Spleen (tissue), 11 donors: Measurements from ENCODE around the gene FBXO40. TPM values are rescaled to one million over a fixed set of nuclear protein-coding genes. Genes with fewer than 3 reads are reported as not detected.

Experiments used
- DNase-seq: peaks from one replicate; pipeline ENCODE4 v3.0.0-alpha.2; 2020
- H3K27ac ChIP-seq, 8 donors: fragments of 200-600 bp; sonication (generic) in 7 of 8; 1 replicate in 4 of 8; 2 replicates in 4 of 8; pipeline versions ENCODE4 v1.5.0 to v1.8.0; 2016 to 2021; ENCODE audit warnings: inconsistent platforms in 4 of 8, mild to moderate bottlenecking in 4 of 8, moderate library complexity in 1 of 8
- H3K27me3 ChIP-seq, 7 donors: fragments of 200-600 bp; sonication (generic) in 6 of 7; replicated peaks in 1 of 7; 1 replicate in 4 of 7; 2 replicates in 3 of 7; pipeline versions ENCODE4 v1.5.0 to v1.8.0; 2016 to 2021; ENCODE audit warnings: inconsistent platforms in 3 of 7, mild to moderate bottlenecking in 1 of 7
- H3K36me3 ChIP-seq, 6 donors: fragments of 200-600 bp; sonication (generic) in 5 of 6; 1 replicate in 4 of 6; 2 replicates in 2 of 6; pipeline versions ENCODE4 v1.5.0 to v1.8.0; 2016 to 2021; ENCODE audit warnings: inconsistent platforms in 2 of 6
- H3K4me1 ChIP-seq, 6 donors: fragments of 200-600 bp; sonication (generic) in 5 of 6; 1 replicate in 3 of 6; 2 replicates in 3 of 6; pipeline versions ENCODE4 v1.5.0 to v1.8.0; 2016 to 2021; ENCODE audit warnings: inconsistent platforms in 3 of 6
- H3K4me3 ChIP-seq, 8 donors: fragments of 200-600 bp; sonication (generic) in 7 of 8; 1 replicate in 4 of 8; 2 replicates in 4 of 8; pipeline versions ENCODE4 v1.5.0 to v1.8.0; 2016 to 2021; ENCODE audit warnings: inconsistent platforms in 4 of 8, mild to moderate bottlenecking in 4 of 8, moderate library complexity in 2 of 8
- H3K9me3 ChIP-seq, 8 donors: fragments of 200-600 bp; sonication (generic) in 7 of 8; 1 replicate in 4 of 8; 2 replicates in 4 of 8; pipeline versions ENCODE4 v1.5.0 to v1.8.0; 2016 to 2021; ENCODE audit warnings: inconsistent platforms in 4 of 8
- POLR2A ChIP-seq, 3 donors: fragments of 450-650 bp; IDR thresholded peaks; one replicate each; pipeline ENCODE4 v1.5.1; 2017; ENCODE audit warnings: antibody characterized with exemption in 3 of 3, mild to moderate bottlenecking in 1 of 3
- POLR2AphosphoS5 ChIP-seq, 3 donors: sonication (generic); formaldehyde crosslinking; IDR thresholded peaks; one replicate each; pipeline ENCODE4 v1.5.1; 2017; ENCODE audit warnings: antibody characterized with exemption in 3 of 3
- WGBS, 5 donors: extraction: QIAGEN DNeasy Blood & Tissue Kit in 3 of 5; methylation state at CpG; one replicate each; pipeline versions ENCODE4 v1.1.5 to v1.1.7; 2013 to 2018; 5-methylcytosine and 5-hydroxymethylcytosine counted together
- intact Hi-C: fragments of 100-400 bp; cut with DNase I; formaldehyde crosslinking; loops from one replicate; pipeline ENCODE4 v1.15.0; 2023; ENCODE audit warnings: low total_unique reads
- polyA plus RNA-seq, 3 donors: library from polyadenylated mRNA; stranded (reverse); fragments of 200-250 nt; gene quantifications; one replicate each; pipeline ENCODE4 v1.2.1, GENCODE V29; 2013
- total RNA-seq, 7 donors: library from RNA; depleted of rRNA in 3 of 7; stranded (reverse); fragments of >200 nt in 3 of 7; fragmentation: NEBNext Ultra II Directional in 4 of 7; extraction: Animal tissue kit (Norgen Biotek cat#: 25700) in 4 of 7; gene quantifications; one replicate each; pipeline versions ENCODE4 v1.1.0 to v1.2.1, GENCODE V29; 2016 to 2021
- TF ChIP-seq, protein P1 (sequence below), 11 experiments: fragments of 200-600 bp in 7 of 11; fragments of 450-650 bp in 4 of 11; sonication (generic) in 4 of 11; IDR thresholded peaks in 8 of 11; conservative IDR thresholded peaks in 3 of 11; 1 replicate in 7 of 11; 2 replicates in 4 of 11; pipeline versions ENCODE4 v1.4.0 to v1.8.0; 2016 to 2021; ENCODE audit warnings: antibody characterized with exemption in 11 of 11, inconsistent platforms in 4 of 11, mild to moderate bottlenecking in 1 of 11
- donor health status: healthy with polysubstance abuse.
- donor health status: DM: no; HTN: no; CAD: no; lungs with moderate emphysema.
- donor health status: DM: no; HTN: no; CAD: no.
- donor health status: Bipolar disorder and iron deficiency.
- donor health status: healthy.
- donor health status: DM: no; HTN: no; CAD: no.
- donor health status: DM: yes; HTN: yes; CAD: no.

The FBXO40 gene
- total and polyA plus RNA-seq, 10 donors: not detected

GRCh38 chr3:121601212-121601812 lies 8.1 kb downstream of the FBXO40 start:
- H3K27ac ChIP-seq: no peak overlapping the region
- 24 to 41% (median 37%) methylated on average over 4 of the region's 4 CpGs for WGBS, 5 donors
- intact Hi-C loops: no loop called here
- TF ChIP-seq POLR2AphosphoS5 (IDR thresholded peaks at IDR 0.05) (no peak), POLR2A (IDR thresholded peaks at IDR 0.05) (no peak)
- TF ChIP-seq, protein P1, sequence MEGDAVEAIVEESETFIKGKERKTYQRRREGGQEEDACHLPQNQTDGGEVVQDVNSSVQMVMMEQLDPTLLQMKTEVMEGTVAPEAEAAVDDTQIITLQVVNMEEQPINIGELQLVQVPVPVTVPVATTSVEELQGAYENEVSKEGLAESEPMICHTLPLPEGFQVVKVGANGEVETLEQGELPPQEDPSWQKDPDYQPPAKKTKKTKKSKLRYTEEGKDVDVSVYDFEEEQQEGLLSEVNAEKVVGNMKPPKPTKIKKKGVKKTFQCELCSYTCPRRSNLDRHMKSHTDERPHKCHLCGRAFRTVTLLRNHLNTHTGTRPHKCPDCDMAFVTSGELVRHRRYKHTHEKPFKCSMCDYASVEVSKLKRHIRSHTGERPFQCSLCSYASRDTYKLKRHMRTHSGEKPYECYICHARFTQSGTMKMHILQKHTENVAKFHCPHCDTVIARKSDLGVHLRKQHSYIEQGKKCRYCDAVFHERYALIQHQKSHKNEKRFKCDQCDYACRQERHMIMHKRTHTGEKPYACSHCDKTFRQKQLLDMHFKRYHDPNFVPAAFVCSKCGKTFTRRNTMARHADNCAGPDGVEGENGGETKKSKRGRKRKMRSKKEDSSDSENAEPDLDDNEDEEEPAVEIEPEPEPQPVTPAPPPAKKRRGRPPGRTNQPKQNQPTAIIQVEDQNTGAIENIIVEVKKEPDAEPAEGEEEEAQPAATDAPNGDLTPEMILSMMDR (IDR thresholded peaks at IDR 0.05 in 8 of 11, conservative IDR thresholded peaks at IDR 0.05 in 3 of 11): no peak
- no peaks in the 10 kb centered on the region for H3K4me1 ChIP-seq
- H3K36me3 ChIP-seq: no peaks in the 10 kb centered on the region
- H3K27me3 ChIP-seq: no peaks in the 10 kb centered on the region
- no peaks in the 10 kb centered on the region for H3K9me3 ChIP-seq
- no peak for DNase-seq
- no peak overlapping the region for H3K4me3 ChIP-seq

GRCh38 chr3:121604759-121605158 lies 11.6 kb downstream of the FBXO40 start:
- Histone ChIP-seq H3K27me3 (no peaks in the 10 kb centered on the region), H3K9me3 (no peaks in the 10 kb centered on the region), H3K36me3 (no peaks in the 10 kb centered on the region), H3K4me1 (no peaks in the 10 kb centered on the region), H3K4me3 (no peak overlapping the region), H3K27ac (no peak overlapping the region)
- TF ChIP-seq POLR2A (IDR thresholded peaks at IDR 0.05) (no peak), POLR2AphosphoS5 (IDR thresholded peaks at IDR 0.05) (no peak)
- TF ChIP-seq, protein P1 (IDR thresholded peaks at IDR 0.05 in 8 of 11, conservative IDR thresholded peaks at IDR 0.05 in 3 of 11): no peak
- WGBS, 5 donors: 90 to 98% (median 94%) methylated on average over 2 of the region's 2 CpGs
- DNase-seq: no peak
- intact Hi-C loops: no loop called here

DNA sequence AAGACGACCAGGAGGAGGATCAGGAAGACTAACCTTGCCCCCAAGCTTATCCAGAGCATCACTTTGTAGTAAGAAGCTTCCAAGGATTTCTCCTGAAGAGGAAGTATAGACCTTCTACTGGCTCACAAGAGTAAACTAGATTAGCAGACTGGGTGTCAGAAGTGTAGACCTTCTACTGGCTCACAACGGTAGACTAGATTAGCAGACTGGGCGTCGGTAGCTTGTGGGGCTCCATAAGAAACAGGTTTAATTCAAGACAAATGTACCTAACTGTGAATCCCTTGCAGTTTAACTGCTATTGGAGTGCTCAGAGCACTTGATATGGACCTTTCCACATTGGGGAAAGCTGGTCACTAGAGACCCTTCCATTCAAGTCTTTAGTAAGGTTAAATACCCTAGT lies 12.9 kb downstream of the FBXO40 start:
- intact Hi-C loops: no loop called here
- Histone ChIP-seq H3K36me3 (no peaks in the 10 kb centered on the region), H3K4me1 (no peaks in the 10 kb centered on the region), H3K4me3 (no peak overlapping the region), H3K27me3 (no peaks in the 10 kb centered on the region), H3K9me3 (no peaks in the 10 kb centered on the region), H3K27ac (no peak overlapping the region)
- no peak for DNase-seq
- 87 to 97% (median 93%) methylated on average over 4 of the region's 4 CpGs for WGBS, 5 donors
- TF ChIP-seq, protein P1 (IDR thresholded peaks at IDR 0.05 in 8 of 11, conservative IDR thresholded peaks at IDR 0.05 in 3 of 11): no peak
- TF ChIP-seq POLR2AphosphoS5 (IDR thresholded peaks at IDR 0.05): no peak
- no peak for TF ChIP-seq POLR2A (IDR thresholded peaks at IDR 0.05)

GRCh38 chr3:121619691-121620090 lies 26.5 kb downstream of the FBXO40 start:
- 91 to 94% (median 92%) methylated on average over 2 of the region's 2 CpGs for WGBS, 5 donors

More at GRCh38 chr3:121619691-121620090, 26.5 kb downstream of the FBXO40 start:
- no peaks in the 10 kb centered on the region for H3K4me1 ChIP-seq
- no peak overlapping the region for H3K4me3 ChIP-seq
- H3K36me3 ChIP-seq: no peaks in the 10 kb centered on the region
- H3K27me3 ChIP-seq: no peaks in the 10 kb centered on the region
- TF ChIP-seq, protein P1 (IDR thresholded peaks at IDR 0.05 in 8 of 11, conservative IDR thresholded peaks at IDR 0.05 in 3 of 11): no peak
- TF ChIP-seq POLR2A (IDR thresholded peaks at IDR 0.05): no peak
- no peak for TF ChIP-seq POLR2AphosphoS5 (IDR thresholded peaks at IDR 0.05)
- no peak for DNase-seq
- intact Hi-C loops: no loop called here
- H3K27ac ChIP-seq: no peak overlapping the region
- H3K9me3 ChIP-seq: no peaks in the 10 kb centered on the region
